COLO668 (cell line): ENCODE results near the gene TMEM74B.

Experiments used
- DNase-seq: peaks from one replicate; lab custom pipeline; 2025; ENCODE audit not compliant: unreplicated experiment; lab: John Stamatoyannopoulos, UW

TMEM74B gene

GRCh38 chr20:1205802-1206201, 21.0 kb upstream of the TMEM74B start:
- no peak for DNase-seq

GRCh38 chr20:1204576-1204975, 19.8 kb upstream of the TMEM74B start:
- DNase-seq: no peak

DNA sequence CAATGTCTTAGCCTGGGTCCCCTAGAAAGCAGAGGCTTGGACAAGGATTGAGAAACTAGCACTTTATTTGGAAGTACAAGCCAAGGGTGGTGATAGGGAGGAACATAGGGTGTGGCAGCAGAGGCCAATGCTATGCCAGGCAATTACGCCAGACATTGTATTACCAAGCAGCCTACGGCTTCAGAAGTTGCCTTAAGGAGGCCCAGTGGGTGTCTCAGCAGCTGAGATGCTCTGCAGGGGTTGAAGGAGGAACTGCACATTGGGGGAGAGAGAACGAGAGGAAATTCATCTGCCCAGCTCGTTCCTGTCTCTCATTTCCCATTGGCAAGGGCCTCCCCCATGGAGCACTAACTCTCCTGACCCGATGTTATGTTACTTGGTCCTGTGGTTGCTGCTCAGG, 19.3 kb upstream of the TMEM74B start:
- DNase-seq: no peak

- no peak for DNase-seq
Measured at GRCh38 chr20:1203630-1204029, 18.8 kb upstream of the TMEM74B start.

DNA sequence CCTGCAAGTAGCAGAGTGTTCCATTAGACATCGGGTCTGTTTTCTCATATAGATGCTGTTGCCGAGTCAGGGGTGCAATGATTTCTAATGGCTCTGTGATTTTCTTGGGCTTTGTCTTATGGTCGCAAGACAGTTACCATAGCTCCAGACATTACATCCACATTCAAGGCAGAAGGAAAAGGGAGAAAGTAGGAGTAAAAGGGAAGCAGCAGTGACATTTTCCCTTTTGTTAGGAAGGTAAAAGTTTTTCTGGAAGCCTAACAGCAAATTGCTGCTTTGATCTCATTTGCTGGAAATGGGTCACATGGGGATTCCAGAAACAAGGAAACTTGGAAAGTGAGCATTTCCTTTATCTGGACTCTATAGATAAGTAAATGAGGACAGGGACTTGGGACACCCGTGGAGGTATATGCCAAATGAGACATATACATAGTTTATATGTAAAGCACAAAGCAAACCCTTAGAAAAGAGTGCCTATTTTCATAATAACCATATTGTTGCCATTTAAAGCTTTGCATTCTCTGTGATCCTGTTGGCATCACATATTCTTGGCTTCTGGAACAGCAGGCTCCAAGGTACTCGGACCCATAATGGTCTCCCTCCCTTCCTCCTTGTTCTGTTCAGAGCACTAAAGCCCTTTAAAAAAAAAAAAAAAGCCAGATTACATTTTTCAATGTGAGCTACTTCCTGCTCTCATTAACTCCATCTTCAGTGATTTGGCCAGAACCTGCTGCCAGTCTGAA, 18.2 kb upstream of the TMEM74B start, which contains the start of gene C20orf202:
Gene C20orf202 (plus strand): TSS at position 693 of the 743 bp plus-strand sequence. CDS start 132 bp downstream, outside the sequence.
- no peak for DNase-seq

DNA sequence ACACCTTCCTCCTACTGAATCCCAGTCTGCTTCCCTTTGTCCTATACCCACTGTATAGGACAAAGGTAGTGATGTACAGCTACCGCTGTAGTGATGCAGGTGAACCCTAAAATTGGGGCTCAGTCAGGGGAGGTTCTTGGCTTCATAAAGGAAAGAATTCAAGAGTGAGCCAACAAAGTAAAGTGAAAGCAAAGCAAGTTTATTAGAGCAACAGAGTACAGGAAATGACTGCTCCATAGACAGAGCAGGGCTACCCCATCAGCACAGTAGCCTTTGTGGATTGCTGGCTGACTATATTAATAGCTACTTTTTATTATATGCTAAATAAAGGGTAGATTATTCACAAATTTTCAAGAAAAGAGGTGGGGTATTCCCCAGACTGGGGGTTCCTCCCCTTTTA, 15.2 kb upstream of the TMEM74B start:
- no peak for DNase-seq

GRCh38 chr20:1199212-1199873, 14.6 kb upstream of the TMEM74B start:
- no peak for DNase-seq

- no peak for DNase-seq
Measured at GRCh38 chr20:1198751-1199150, 14.0 kb upstream of the TMEM74B start.

- no peak for DNase-seq
Measured at GRCh38 chr20:1197801-1198200, 13.0 kb upstream of the TMEM74B start.

- DNase-seq: no peak
Measured at GRCh38 chr20:1196634-1197033, 11.9 kb upstream of the TMEM74B start.

GRCh38 chr20:1195226-1195625, 10.4 kb upstream of the TMEM74B start:
- DNase-seq: no peak

GRCh38 chr20:1191299-1191698, 6.5 kb upstream of the TMEM74B start:
- DNase-seq: no peak

DNA sequence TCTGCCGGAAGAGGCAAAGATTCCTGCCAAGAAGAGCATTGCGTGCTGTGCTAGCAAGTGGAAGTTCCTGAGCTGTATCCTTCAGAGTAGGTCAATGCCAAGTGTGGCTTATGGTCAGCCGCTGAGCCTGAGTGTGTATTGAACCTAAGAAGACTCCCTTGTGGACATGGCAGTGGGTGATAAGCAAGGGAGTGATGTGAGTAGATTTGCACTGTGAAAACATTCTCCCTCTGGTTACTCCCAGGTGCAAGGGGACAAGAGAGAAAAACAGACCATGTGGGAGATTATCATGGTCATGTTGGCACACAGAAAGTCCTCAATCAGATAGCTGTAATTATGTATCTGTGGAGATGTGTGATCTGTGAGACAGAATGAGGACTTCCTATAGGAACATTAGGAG, 6.1 kb upstream of the TMEM74B start:
- no peak for DNase-seq

- DNase-seq: no peak
Measured at GRCh38 chr20:1189827-1190226, 5.0 kb upstream of the TMEM74B start.

DNA sequence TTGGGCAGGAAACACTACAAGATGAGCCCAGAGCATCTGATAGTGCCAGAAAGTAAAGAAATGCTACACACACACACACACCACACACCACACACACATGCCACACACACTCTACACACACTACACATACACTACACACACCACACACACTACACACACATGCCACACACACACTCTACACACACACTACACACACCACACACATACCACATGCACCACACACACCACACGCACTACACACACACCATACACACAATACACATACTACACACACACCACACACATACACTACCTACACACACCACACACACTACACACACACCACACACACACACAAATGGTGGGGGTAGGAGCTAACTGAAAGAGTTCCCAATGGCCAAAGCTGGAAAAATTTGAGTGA, 3.6 kb upstream of the TMEM74B start:
- DNase-seq: no peak

DNA sequence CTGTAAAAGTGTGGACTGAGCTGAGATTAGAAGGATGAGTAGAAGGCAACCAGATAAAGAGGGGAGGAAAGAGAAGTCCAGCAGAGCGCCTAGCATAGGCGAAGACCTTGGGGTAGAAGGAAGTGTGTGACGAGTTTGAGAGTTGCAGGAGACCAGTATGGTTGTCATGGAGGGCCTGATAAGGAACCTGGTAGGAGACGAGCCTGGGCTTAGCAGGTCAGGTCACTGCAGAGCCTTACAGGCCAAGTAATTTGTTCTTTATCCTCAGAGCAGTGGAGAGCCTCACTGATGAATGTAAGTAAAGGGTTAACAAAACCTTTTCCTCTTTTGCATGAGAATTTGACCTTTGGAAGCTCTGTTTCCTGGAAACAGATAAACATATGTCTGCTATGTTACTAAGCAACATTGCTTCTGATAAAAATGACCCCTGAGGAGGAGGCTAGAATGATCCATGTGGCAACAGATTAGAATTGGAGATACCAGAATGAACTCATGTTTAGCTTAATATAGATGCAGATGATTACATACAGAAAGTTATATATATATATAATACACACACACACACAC, 2.9 kb upstream of the TMEM74B start:
- DNase-seq: no peak

DNA sequence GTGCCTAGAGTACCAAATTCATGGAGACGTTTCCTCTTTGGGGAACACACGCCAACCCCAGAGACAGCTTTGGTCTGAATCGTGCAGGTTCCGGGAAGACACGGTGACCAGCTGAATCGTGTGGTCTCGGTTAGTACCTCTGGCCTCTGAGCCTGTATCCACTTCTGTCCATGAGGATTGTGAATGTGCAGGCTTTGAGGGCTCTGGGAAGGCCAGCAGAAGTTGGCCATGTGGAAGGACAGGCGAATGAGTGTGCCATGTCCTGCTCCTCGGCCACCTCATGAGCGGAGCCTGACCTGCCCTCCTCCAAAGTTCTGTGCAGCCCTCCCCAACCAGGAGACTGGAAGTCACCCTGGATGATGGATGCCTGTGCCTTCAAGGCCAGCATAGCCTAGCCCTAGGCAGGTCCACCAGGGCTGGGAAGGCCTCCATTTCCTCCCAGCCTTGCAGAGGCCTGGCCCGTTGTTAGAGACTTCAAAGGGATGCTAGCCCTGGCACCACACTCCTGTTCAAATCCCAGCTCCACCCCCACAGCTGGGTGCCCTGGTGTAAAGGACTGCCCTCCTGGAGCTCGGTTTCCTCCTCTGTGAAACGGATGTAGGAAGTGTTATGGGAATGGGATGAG, 1.7 kb upstream of the TMEM74B start:
- DNase-seq: no peak

DNA sequence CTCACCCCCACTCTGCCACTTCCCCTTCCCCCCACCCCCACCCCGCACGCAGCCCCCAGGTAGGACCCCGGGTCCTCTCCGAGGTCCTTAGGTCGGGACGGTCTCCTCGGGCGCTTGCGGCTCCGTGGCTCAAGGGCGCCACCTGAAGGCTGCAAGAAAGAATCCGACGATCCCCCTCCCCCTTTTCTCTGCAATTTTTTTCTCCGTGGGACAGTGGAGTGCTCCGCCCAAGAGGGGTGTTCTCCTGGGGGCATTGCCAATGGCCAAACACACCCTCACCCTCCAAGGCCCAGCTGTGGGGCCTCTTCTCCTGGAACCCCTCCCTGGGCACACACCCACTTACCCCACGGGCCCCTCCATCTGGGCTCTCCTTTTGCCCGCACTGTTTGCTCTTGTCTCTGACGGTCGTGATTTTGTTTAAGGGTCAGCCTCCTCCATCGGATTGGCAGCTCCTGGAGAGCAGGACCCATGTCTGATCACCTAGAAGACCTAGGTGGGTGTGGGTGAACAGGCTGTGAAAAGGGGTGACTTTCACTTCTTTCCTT, 1.1 kb upstream of the TMEM74B start:
- DNase-seq: peak; percentile 73

DNA sequence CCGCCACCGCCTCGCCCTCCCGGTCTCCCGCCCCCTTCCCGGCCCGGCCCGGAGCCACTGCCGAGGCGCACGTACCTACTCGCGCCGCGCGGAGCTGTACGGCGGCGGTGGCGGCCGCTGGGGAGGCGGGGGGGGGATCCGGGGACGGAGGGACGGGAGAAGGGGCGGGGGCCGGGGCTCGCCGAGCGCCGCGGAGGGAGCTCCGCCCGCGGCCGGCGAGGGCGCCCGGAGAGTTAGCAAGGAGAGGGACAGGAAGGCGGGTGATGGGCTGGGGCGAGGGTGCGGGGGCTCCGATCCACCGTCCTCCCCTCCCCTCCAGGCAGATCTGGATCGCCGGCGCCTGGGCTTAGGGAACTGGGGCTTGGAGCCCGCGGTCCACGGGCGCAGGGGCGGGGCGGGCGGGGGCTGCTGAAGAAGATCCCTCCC, 548 bp upstream of the TMEM74B start:
- DNase-seq: peak; percentile 51

- DNase-seq: no peak
Measured at GRCh38 chr20:1184260-1184637, 532 bp downstream of the TMEM74B start.

DNA sequence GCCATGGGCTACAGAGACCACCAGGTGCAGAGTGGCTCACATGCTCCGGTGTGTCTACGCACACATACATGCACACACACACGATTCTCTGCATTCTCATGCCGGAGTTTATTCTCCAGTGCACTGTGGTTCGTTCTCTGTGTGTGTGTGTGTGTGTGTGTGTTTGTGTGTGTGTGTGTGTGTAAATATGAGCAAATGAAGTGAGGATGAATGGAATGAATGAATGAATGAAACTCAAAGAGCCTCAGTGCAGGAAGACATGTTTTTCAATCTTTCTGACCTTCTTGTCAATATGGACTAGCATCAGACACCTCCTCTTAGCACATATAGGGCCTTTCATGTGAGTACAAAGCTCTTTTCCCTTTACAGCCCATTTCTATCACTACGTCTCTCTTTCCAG, 1.6 kb downstream of the TMEM74B start:
- no peak for DNase-seq

- DNase-seq: no peak
Measured at GRCh38 chr20:1182106-1182505, 2.7 kb downstream of the TMEM74B start.
